Astrocyte of the spinal cord (primary cell): ENCODE data around the gene C5.

Experiments
- DNase-seq: peaks from one replicate; pipeline ENCODE4 v3.0.0; 2011; ENCODE audit warnings: low read depth, low spot score
- H3K4me3 ChIP-seq: 2 replicates; pipeline ENCODE4 v1.5.1; 2011; ENCODE audit warnings: low read depth, mild to moderate bottlenecking, low read length, moderate library complexity
- CTCF ChIP-seq: IDR thresholded peaks from 2 replicates; pipeline ENCODE4 v1.5.1; 2012; ENCODE audit warnings: low read depth, mild to moderate bottlenecking, low read length, inconsistent platforms
- in situ Hi-C: cut with HindIII; loops from 2 replicates; pipeline ENCODE4 v1.10.0; 2017; ENCODE audit warnings: low sequenced_read_pairs

The C5 gene

GRCh38 chr9:120925535-120926396, 124.3 kb downstream of the C5 start:
- peak; percentile 89 for DNase-seq
- H3K4me3 ChIP-seq, result no peak overlapping the region
- in situ Hi-C loops, result no loop called here
- TF ChIP-seq CTCF, result no peak

- no peak overlapping the region for H3K4me3 ChIP-seq
- in situ Hi-C loops, result no loop called here
- no peak for DNase-seq
- no peak for TF ChIP-seq CTCF
These were observed 125.2 kb downstream of the C5 start for GRCh38 chr9:120924698-120925534.

- TF ChIP-seq CTCF, result no peak
- no peak for DNase-seq
- in situ Hi-C loops, result no loop called here
- no peak overlapping the region for H3K4me3 ChIP-seq
These were observed 126.3 kb downstream of the C5 start for GRCh38 chr9:120923620-120924328.

GRCh38 chr9:120922404-120923195, 127.5 kb downstream of the C5 start:
- no peak overlapping the region for H3K4me3 ChIP-seq
- DNase-seq, result no peak
- in situ Hi-C loops, result no loop called here
- no peak for TF ChIP-seq CTCF

GRCh38 chr9:120921661-120922181, 128.4 kb downstream of the C5 start:
- H3K4me3 ChIP-seq, result no peak overlapping the region
- DNase-seq, result no peak
- in situ Hi-C loops, result no loop called here
- TF ChIP-seq CTCF, result peak; percentile 21
